HepG2 (cell line): Measurements from ENCODE around the gene FBLIM1. TPM values are rescaled to one million over a fixed set of nuclear protein-coding genes. Genes with fewer than 3 reads are reported as not detected.

Experiments used
- ESRRA ChIP-seq: sonication (generic); formaldehyde crosslinking; IDR thresholded peaks from 2 replicates; pipeline ENCODE4 v1.5.1; 2020; ENCODE audit warnings: mild to moderate bottlenecking, low read depth, missing genetic modification reagents
- FOSL1 ChIP-seq: sonication (generic); formaldehyde crosslinking; IDR thresholded peaks from 2 replicates; pipeline ENCODE4 v1.9.0; 2021; ENCODE audit warnings: missing genetic modification reagents, borderline replicate concordance
- HMG20B ChIP-seq: conservative IDR thresholded peaks from 2 replicates; pipeline ENCODE4 v1.6.1; 2016; ENCODE audit warnings: missing genetic modification reagents, missing compliant biosample characterization
- HNRNPUL1 ChIP-seq: fragments of 200-400 bp; formaldehyde crosslinking; IDR thresholded peaks from 2 replicates; pipeline ENCODE4 v1.6.1; 2017; ENCODE audit warnings: low read depth, mild to moderate bottlenecking, low read length, moderate library complexity
- HOXA3 ChIP-seq: sonication (generic); formaldehyde crosslinking; IDR thresholded peaks from 2 replicates; pipeline ENCODE4 v1.5.0; 2020; ENCODE audit warnings: missing genetic modification reagents
- KDM2A ChIP-seq: sonication (generic); formaldehyde crosslinking; IDR thresholded peaks from 2 replicates; pipeline ENCODE4 v1.4.0; 2020; ENCODE audit warnings: low read depth, missing genetic modification reagents, borderline replicate concordance
- KDM5A ChIP-seq: fragments of 200-600 bp; sonication (generic); IDR thresholded peaks from 2 replicates; pipeline ENCODE4 v1.7.0; 2018; ENCODE audit warnings: antibody characterized with exemption, mild to moderate bottlenecking, low read length, borderline replicate concordance
- KMT2B ChIP-seq: IDR thresholded peaks from 2 replicates; pipeline ENCODE4 v1.6.1; 2016; ENCODE audit warnings: missing genetic modification reagents, missing compliant biosample characterization
- NR2F1 ChIP-seq, 2 experiments: fragments of 450-650 bp in 1 of 2; formaldehyde crosslinking in 1 of 2; IDR thresholded peaks; 2 replicates each; pipeline versions ENCODE4 v1.5.0 to v1.6.1; 2016 to 2020; ENCODE audit warnings: mild to moderate bottlenecking in 1 of 2, missing compliant biosample characterization in 1 of 2, missing genetic modification reagents in 1 of 2, moderate library complexity in 1 of 2
- PCBP2 ChIP-seq: fragments of 200-400 bp; formaldehyde crosslinking; optimal IDR thresholded peaks from 2 replicates; pipeline ENCODE3; 2018; ENCODE audit warnings: low read length, low read depth; ENCODE audit not compliant: poor library complexity, severe bottlenecking
- PHB2 ChIP-seq: fragments of 450-650 bp; IDR thresholded peaks from 2 replicates; pipeline ENCODE4 v1.6.1; 2018; ENCODE audit not compliant: partially characterized antibody
- SNAPC4 ChIP-seq: sonication (generic); formaldehyde crosslinking; IDR thresholded peaks from 2 replicates; pipeline ENCODE4 v1.4.0; 2020; ENCODE audit warnings: mild to moderate bottlenecking, missing genetic modification reagents
- SP2 ChIP-seq: sonication (generic); formaldehyde crosslinking; IDR thresholded peaks from 2 replicates; pipeline ENCODE4 v1.5.1; 2020; ENCODE audit warnings: mild to moderate bottlenecking, missing genetic modification reagents
- ZFAT ChIP-seq: sonication (generic); formaldehyde crosslinking; conservative IDR thresholded peaks from 2 replicates; pipeline ENCODE4 v1.8.1; 2023; ENCODE audit warnings: missing genetic modification reagents, inconsistent platforms
- ZMAT3 ChIP-seq: sonication (generic); formaldehyde crosslinking; conservative IDR thresholded peaks from 2 replicates; pipeline ENCODE4 v1.7.0; 2021; ENCODE audit warnings: missing genetic modification reagents
- ZMYM4 ChIP-seq: sonication (generic); formaldehyde crosslinking; IDR thresholded peaks from 2 replicates; pipeline ENCODE4 v1.8.1; 2023; ENCODE audit warnings: mild to moderate bottlenecking, missing genetic modification reagents
- ZNF292 ChIP-seq: sonication (generic); formaldehyde crosslinking; IDR thresholded peaks from 2 replicates; pipeline ENCODE4 v1.8.1; 2022; ENCODE audit warnings: mild to moderate bottlenecking, low read depth, missing genetic modification reagents, borderline replicate concordance
- ZNF430 ChIP-seq: sonication (generic); formaldehyde crosslinking; IDR thresholded peaks from 2 replicates; pipeline ENCODE4 v1.9.0; 2021; ENCODE audit warnings: mild to moderate bottlenecking, missing genetic modification reagents
- ZNF614 ChIP-seq: IDR thresholded peaks from 2 replicates; pipeline ENCODE4 v1.6.1; 2018; ENCODE audit warnings: missing biosample characterization, missing genetic modification reagents, inconsistent platforms, borderline replicate concordance
- ZNF709 ChIP-seq: sonication (generic); formaldehyde crosslinking; IDR thresholded peaks from 2 replicates; pipeline ENCODE4 v1.5.0; 2020; ENCODE audit warnings: mild to moderate bottlenecking, missing genetic modification reagents
- ZNF776 ChIP-seq: sonication (generic); formaldehyde crosslinking; IDR thresholded peaks from 2 replicates; pipeline ENCODE4 v1.4.0; 2020; ENCODE audit warnings: mild to moderate bottlenecking, missing genetic modification reagents
- ZNF781 ChIP-seq: sonication (generic); formaldehyde crosslinking; IDR thresholded peaks from 2 replicates; pipeline ENCODE4 v1.5.1; 2020; ENCODE audit warnings: borderline replicate concordance, mild to moderate bottlenecking, missing genetic modification reagents; ENCODE audit errors: not compliant biosample characterization
- ZSCAN25 ChIP-seq: sonication (generic); formaldehyde crosslinking; IDR thresholded peaks from 2 replicates; pipeline ENCODE4 v1.8.0; 2022; ENCODE audit warnings: mild to moderate bottlenecking, missing genetic modification reagents
- polyA plus RNA-seq, 8 experiments: library from polyadenylated mRNA; depleted of rRNA in 3 of 8; stranded (reverse) in 7 of 8; unstranded in 1 of 8; fragments of >200 nt; fragmentation: Illumina TruSeq in 4 of 8; extraction: Trizol in 4 of 8; gene quantifications; 2 replicates each; pipeline versions ENCODE4 v1.2.1 to v1.2.3, GENCODE V29; 2011 to 2016; ENCODE audit warnings: low read depth in 4 of 8, missing spikeins in 1 of 8, mixed read lengths in 1 of 8; ENCODE audit not compliant: insufficient read depth in 1 of 8
- total RNA-seq, 5 experiments: library from RNA; depleted of rRNA; stranded (reverse); fragments of >200 nt; fragmentation: Illumina TruSeq; extraction: Trizol; gene quantifications; 2 replicates each; pipeline ENCODE4 v1.2.3, GENCODE V29; 2016; ENCODE audit warnings: low read depth in 1 of 5
- TF ChIP-seq, protein P1 (sequence below): sonication (generic); formaldehyde crosslinking; IDR thresholded peaks from 2 replicates; pipeline ENCODE4 v1.8.0; 2022; ENCODE audit warnings: missing genetic modification reagents, mild to moderate bottlenecking, borderline replicate concordance

FBLIM1 gene
- total and polyA plus RNA-seq, 2 of the 13 experiments (the other 11 are each of a cell fraction or from before 2014, with no cell fraction given): 10.6 to 23.0 TPM

GRCh38 chr1:15799928-15800835, 41.6 kb downstream of the FBLIM1 start (continued):
- TF ChIP-seq ZNF709 (CRISPR knock-in tag) (peak; percentile 92), ZNF614 (CRISPR knock-in tag) (peak; percentile 66; the same call in 1 of the 2 replicates), KMT2B (CRISPR knock-in tag) (peak; percentile 6; the same call in 1 of the 2 replicates), PHB2 (no peak), ZSCAN25 (CRISPR knock-in tag) (peak; percentile 89), ZFAT (CRISPR knock-in tag) (no peak), HOXA3 (CRISPR knock-in tag) (peak; percentile 77), ESRRA (CRISPR knock-in tag) (peak; percentile 92), SNAPC4 (CRISPR knock-in tag) (peak; percentile 77; the same call in 1 of the 2 replicates), FOSL1 (peak; percentile 91), ZNF776 (peak; percentile 66; the same call in 1 of the 2 replicates), NR2F1 (CRISPR knock-in tag; IDR thresholded peaks at IDR 0.05) (peak in 1 of 2 experiments; percentile 79), ZMAT3 (CRISPR knock-in tag) (no peak), KDM2A (CRISPR knock-in tag) (peak; percentile 64; the same call in 1 of the 2 replicates), KDM5A (peak; percentile 62; the same call in 1 of the 2 replicates), HNRNPUL1 (no peak), HMG20B (peak; percentile 64), ZNF292 (CRISPR knock-in tag) (peak; percentile 81), PCBP2 (no peak), SP2 (CRISPR knock-in tag) (no peak), ZNF781 (CRISPR knock-in tag) (peak; percentile 42), ZNF430 (CRISPR knock-in tag) (0 out of 2 replicates have a peak, but pooled peaks have one; percentile 12), ZMYM4 (peak; percentile 34; the same call in 1 of the 2 replicates)
- TF ChIP-seq, protein P1, sequence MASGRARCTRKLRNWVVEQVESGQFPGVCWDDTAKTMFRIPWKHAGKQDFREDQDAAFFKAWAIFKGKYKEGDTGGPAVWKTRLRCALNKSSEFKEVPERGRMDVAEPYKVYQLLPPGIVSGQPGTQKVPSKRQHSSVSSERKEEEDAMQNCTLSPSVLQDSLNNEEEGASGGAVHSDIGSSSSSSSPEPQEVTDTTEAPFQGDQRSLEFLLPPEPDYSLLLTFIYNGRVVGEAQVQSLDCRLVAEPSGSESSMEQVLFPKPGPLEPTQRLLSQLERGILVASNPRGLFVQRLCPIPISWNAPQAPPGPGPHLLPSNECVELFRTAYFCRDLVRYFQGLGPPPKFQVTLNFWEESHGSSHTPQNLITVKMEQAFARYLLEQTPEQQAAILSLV (CRISPR knock-in tag): 0 out of 2 replicates have a peak, but pooled peaks have one; percentile 17
